Nephron progenitor cell (in vitro differentiated cells): ENCODE measurements around the gene KRTAP4-7.
"Not testable (repeated sequence)": the region's sequence is repeated elsewhere in the genome, so short reads cannot be mapped to it uniquely, and the experiment has no call there.

Experiments used
- DNase-seq: peaks from one replicate; pipeline ENCODE4 v3.0.0; 2021
- H3K27ac Mint-ChIP-seq: 2 replicates; pipeline ENCODE4 v1.8.0; 2021; ENCODE audit warnings: mild to moderate bottlenecking, moderate library complexity, mixed read lengths
- H3K27me3 Mint-ChIP-seq: 2 replicates; pipeline ENCODE4 v1.8.0; 2021; ENCODE audit warnings: mild to moderate bottlenecking, low read depth, mixed read lengths; ENCODE audit not compliant: poor library complexity
- H3K36me3 Mint-ChIP-seq: 2 replicates; pipeline ENCODE4 v1.8.0; 2021; ENCODE audit warnings: low read depth, mixed read lengths
- H3K4me1 Mint-ChIP-seq: 2 replicates; pipeline ENCODE4 v1.8.0; 2021; ENCODE audit warnings: mixed read lengths
- H3K4me3 Mint-ChIP-seq: 2 replicates; pipeline ENCODE4 v1.8.0; 2021; ENCODE audit warnings: mild to moderate bottlenecking, moderate library complexity, mixed read lengths
- H3K9me3 Mint-ChIP-seq: 2 replicates; pipeline ENCODE4 v1.8.0; 2021; ENCODE audit warnings: mild to moderate bottlenecking, moderate library complexity, mixed read lengths
- CTCF ChIP-seq: fragments of 200-600 bp; sonication (generic); IDR thresholded peaks from 2 replicates; pipeline ENCODE4 v1.5.0; 2021; ENCODE audit warnings: antibody characterized with exemption

KRTAP4-7 gene

GRCh38 chr17:41096055-41096454, 12.1 kb downstream of the KRTAP4-7 start:
- Mint-ChIP-seq H3K27ac (no peak overlapping the region), H3K36me3 (no peaks in the 10 kb centered on the region), H3K27me3 (peaks cover 12% of the 10 kb centered on the region)

GRCh38 chr17:41098042-41098441, 14.1 kb downstream of the KRTAP4-7 start, which contains the start of gene KRTAP4-8:
Gene KRTAP4-8 (minus strand): TSS chr17:41098142. CDS start chr17:41098084, 58 bp downstream.
- Mint-ChIP-seq H3K9me3 (peaks cover 8% of the 10 kb centered on the region), H3K4me3 (no peak within 1 kb of the TSS)

More at GRCh38 chr17:41096055-41096454, 12.1 kb downstream of the KRTAP4-7 start:
- H3K9me3 Mint-ChIP-seq: peaks cover 21% of the 10 kb centered on the region
- no peak for DNase-seq
- H3K4me3 Mint-ChIP-seq: no peak overlapping the region
- no peak for TF ChIP-seq CTCF
- H3K4me1 Mint-ChIP-seq: no peaks in the 10 kb centered on the region

GRCh38 chr17:41098481-41098880, 14.5 kb downstream of the KRTAP4-7 start:
- Mint-ChIP-seq H3K27ac (no peak overlapping the region), H3K27me3 (peaks cover 12% of the 10 kb centered on the region), H3K9me3 (peaks cover 5% of the 10 kb centered on the region), H3K36me3 (no peaks in the 10 kb centered on the region), H3K4me1 (no peaks in the 10 kb centered on the region), H3K4me3 (no peak overlapping the region)
- TF ChIP-seq CTCF: no peak
- no peak for DNase-seq

More at GRCh38 chr17:41098042-41098441, 14.1 kb downstream of the KRTAP4-7 start, which contains the start of gene KRTAP4-8:
- H3K27me3 Mint-ChIP-seq: peaks cover 12% of the 10 kb centered on the region
- H3K4me1 Mint-ChIP-seq: no peaks in the 10 kb centered on the region
- TF ChIP-seq CTCF: no peak
- H3K36me3 Mint-ChIP-seq: no peaks in the 10 kb centered on the region
- H3K27ac Mint-ChIP-seq: no peak within 1 kb of the TSS
- DNase-seq: no peak

GRCh38 chr17:41099682-41100480, 15.9 kb downstream of the KRTAP4-7 start:
- not testable (repeated sequence) for H3K4me3 Mint-ChIP-seq, H3K4me1 Mint-ChIP-seq, DNase-seq, H3K9me3 Mint-ChIP-seq, H3K36me3 Mint-ChIP-seq, H3K27ac Mint-ChIP-seq
- H3K27me3 Mint-ChIP-seq: peaks cover 15% of the 10 kb centered on the region

GRCh38 chr17:41101586-41102259, 17.8 kb downstream of the KRTAP4-7 start, which contains the start of gene KRTAP4-16:
Gene KRTAP4-16 (minus strand): TSS chr17:41102209. CDS start chr17:41102209, 0 bp downstream.
- peaks cover 15% of the 10 kb centered on the region for H3K27me3 Mint-ChIP-seq
- H3K27ac Mint-ChIP-seq: no peak within 1 kb of the TSS
- no peaks in the 10 kb centered on the region for H3K36me3 Mint-ChIP-seq
- no peaks in the 10 kb centered on the region for H3K9me3 Mint-ChIP-seq
- no peak for TF ChIP-seq CTCF
- no peak for DNase-seq
- H3K4me1 Mint-ChIP-seq: no peaks in the 10 kb centered on the region
- no peak within 1 kb of the TSS for H3K4me3 Mint-ChIP-seq

GRCh38 chr17:41103896-41104295, 19.9 kb downstream of the KRTAP4-7 start:
- no peak for TF ChIP-seq CTCF
- no peaks in the 10 kb centered on the region for H3K9me3 Mint-ChIP-seq
- no peaks in the 10 kb centered on the region for H3K36me3 Mint-ChIP-seq
- H3K4me1 Mint-ChIP-seq: no peaks in the 10 kb centered on the region
- no peak overlapping the region for H3K4me3 Mint-ChIP-seq
- H3K27me3 Mint-ChIP-seq: peaks cover 4% of the 10 kb centered on the region
- no peak overlapping the region for H3K27ac Mint-ChIP-seq
- no peak for DNase-seq

GRCh38 chr17:41104386-41105038, 20.6 kb downstream of the KRTAP4-7 start:
- not testable (repeated sequence) for H3K27me3 Mint-ChIP-seq, DNase-seq, H3K27ac Mint-ChIP-seq, H3K36me3 Mint-ChIP-seq, H3K4me1 Mint-ChIP-seq, H3K4me3 Mint-ChIP-seq, H3K9me3 Mint-ChIP-seq

GRCh38 chr17:41105347-41105746, 21.4 kb downstream of the KRTAP4-7 start, which contains the start of gene KRTAP4-9:
Gene KRTAP4-9 (plus strand): TSS chr17:41105389. CDS start chr17:41105389, 0 bp downstream.
- not testable (repeated sequence) for H3K27ac Mint-ChIP-seq, H3K36me3 Mint-ChIP-seq, H3K4me1 Mint-ChIP-seq, DNase-seq, H3K27me3 Mint-ChIP-seq, H3K9me3 Mint-ChIP-seq, H3K4me3 Mint-ChIP-seq
